ENCODE results near the gene TLR4. TPM values are rescaled to one million over a fixed set of nuclear protein-coding genes. Genes with fewer than 3 reads are reported as not detected.
A peak's percentile ranks its signal among the peaks of the same experiment; 100 is the strongest.

Gene TLR4
- total RNA-seq, 1 donor from 2014 or later = 9.1 TPM

DNA sequence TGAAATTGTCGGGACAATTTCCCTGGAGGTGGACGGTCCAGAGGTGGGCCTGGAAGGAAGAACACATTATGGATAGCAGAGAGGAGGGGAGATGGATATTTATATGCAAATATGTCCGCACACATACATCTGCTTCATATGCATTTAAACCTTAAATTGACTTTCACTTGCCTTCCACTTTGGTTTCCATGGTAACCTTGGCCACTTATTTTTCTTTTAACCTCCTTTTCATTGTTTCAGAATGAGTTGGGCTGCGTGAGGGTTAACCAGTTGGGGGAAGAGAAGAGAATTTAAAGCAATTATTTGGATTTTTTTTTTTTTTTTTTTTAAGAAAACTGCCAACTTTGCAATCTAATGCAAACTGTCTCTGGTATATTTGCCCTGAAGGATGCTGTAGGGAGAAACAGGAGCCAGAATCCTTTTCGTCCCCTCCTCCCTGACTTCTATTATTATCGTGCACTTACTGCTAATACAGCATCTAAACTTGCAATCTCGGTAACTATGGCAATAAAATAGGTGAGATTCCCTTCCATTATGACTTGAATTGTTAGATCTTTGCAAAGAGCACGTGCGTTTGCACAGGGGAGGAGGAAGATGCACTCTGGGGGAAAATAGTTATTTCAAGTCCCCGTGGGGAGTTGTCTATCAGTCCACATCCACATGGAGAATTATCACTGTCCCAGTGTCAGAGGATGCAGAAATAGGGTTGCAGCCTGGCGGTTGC lies 35.6 kb downstream of the TLR4 start:
- peaks cover 5% of the 10 kb centered on the region for H3K4me1 Mint-ChIP-seq (ENCODE audit: low read depth, unreplicated experiment)
- no peaks in the 10 kb centered on the region for H3K36me3 ChIP-seq (ENCODE audit: insufficient read depth, low read length)
- no peaks in the 10 kb centered on the region for H3K36me3 Mint-ChIP-seq (ENCODE audit: low read depth, unreplicated experiment)
- no peak overlapping the region for H3K4me3 Mint-ChIP-seq (ENCODE audit: unreplicated experiment)
- H3K4me3 ChIP-seq (ENCODE audit: insufficient read depth, low read depth, low read length) = no peak overlapping the region
- H3K9me3 Mint-ChIP-seq (ENCODE audit: unreplicated experiment) = no peaks in the 10 kb centered on the region
- peaks cover 8% of the 10 kb centered on the region for H3K27me3 ChIP-seq (ENCODE audit: insufficient read depth, low read length)
- peaks cover 26% of the 10 kb centered on the region for H3K27me3 Mint-ChIP-seq (ENCODE audit: low read depth, unreplicated experiment)
- H3K9ac ChIP-seq (ENCODE audit: low read length) = no peak overlapping the region
- no peaks in the 10 kb centered on the region for H3K79me2 ChIP-seq (ENCODE audit: insufficient read depth, low read length)
- H3K4me1 ChIP-seq (ENCODE audit: insufficient read depth, low read length) = no peaks in the 10 kb centered on the region
- no peak overlapping the region for H3K27ac ChIP-seq (ENCODE audit: low read depth, low read length)
- H4K20me1 ChIP-seq (ENCODE audit: insufficient read depth, low read length) = no peaks in the 10 kb centered on the region
- DNase-seq (ENCODE audit: low read depth) (no peak), FAIRE-seq (no peak)
- H3K27ac Mint-ChIP-seq (ENCODE audit: unreplicated experiment) = no peak overlapping the region
- TF ChIP-seq EZH2 (IDR thresholded peaks at IDR 0.05; ENCODE audit: insufficient read depth, low read length) = no peak
- TF ChIP-seq, protein P1, sequence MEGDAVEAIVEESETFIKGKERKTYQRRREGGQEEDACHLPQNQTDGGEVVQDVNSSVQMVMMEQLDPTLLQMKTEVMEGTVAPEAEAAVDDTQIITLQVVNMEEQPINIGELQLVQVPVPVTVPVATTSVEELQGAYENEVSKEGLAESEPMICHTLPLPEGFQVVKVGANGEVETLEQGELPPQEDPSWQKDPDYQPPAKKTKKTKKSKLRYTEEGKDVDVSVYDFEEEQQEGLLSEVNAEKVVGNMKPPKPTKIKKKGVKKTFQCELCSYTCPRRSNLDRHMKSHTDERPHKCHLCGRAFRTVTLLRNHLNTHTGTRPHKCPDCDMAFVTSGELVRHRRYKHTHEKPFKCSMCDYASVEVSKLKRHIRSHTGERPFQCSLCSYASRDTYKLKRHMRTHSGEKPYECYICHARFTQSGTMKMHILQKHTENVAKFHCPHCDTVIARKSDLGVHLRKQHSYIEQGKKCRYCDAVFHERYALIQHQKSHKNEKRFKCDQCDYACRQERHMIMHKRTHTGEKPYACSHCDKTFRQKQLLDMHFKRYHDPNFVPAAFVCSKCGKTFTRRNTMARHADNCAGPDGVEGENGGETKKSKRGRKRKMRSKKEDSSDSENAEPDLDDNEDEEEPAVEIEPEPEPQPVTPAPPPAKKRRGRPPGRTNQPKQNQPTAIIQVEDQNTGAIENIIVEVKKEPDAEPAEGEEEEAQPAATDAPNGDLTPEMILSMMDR (IDR thresholded peaks at IDR 0.05; ENCODE audit: insufficient read depth, low read depth, low read length) = no peak
- no peak overlapping the region for H3K4me2 ChIP-seq (ENCODE audit: low read length)
- H3K9me3 ChIP-seq (ENCODE audit: insufficient read depth, low read depth, low read length) = no peaks in the 10 kb centered on the region
- no peak overlapping the region for H2AFZ ChIP-seq (ENCODE audit: low read depth, low read length)

DNA sequence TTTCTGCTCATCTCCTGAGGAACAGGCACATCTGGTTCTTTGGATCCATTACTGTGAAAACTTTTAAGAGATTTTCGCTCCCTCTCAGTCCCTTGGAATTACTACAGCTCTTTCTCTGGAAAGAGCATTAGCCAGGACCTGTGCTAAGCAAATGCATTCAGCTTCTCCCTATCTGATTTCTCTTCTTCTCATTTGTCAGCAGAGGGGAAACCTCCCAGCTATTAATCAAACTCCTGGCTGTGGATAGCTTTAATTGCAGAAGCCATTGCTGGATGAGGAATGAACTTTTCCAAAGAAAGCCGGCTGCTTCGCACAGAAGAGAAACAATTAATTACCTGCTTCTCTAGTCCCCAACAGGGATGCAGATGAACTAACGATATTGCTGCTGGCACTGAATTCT lies 37.9 kb downstream of the TLR4 start:
- H3K36me3 ChIP-seq (ENCODE audit: insufficient read depth, low read length) = no peaks in the 10 kb centered on the region
- peaks cover 14% of the 10 kb centered on the region for H3K27me3 ChIP-seq (ENCODE audit: insufficient read depth, low read length)
- H3K4me1 Mint-ChIP-seq (ENCODE audit: low read depth, unreplicated experiment) = no peaks in the 10 kb centered on the region
- H3K79me2 ChIP-seq (ENCODE audit: insufficient read depth, low read length) = no peaks in the 10 kb centered on the region
- DNase-seq (ENCODE audit: low read depth) = no peak
- H3K9ac ChIP-seq (ENCODE audit: low read length) = no peak overlapping the region
- no peaks in the 10 kb centered on the region for H3K9me3 Mint-ChIP-seq (ENCODE audit: unreplicated experiment)
- H3K27me3 Mint-ChIP-seq (ENCODE audit: low read depth, unreplicated experiment) = peaks cover 29% of the 10 kb centered on the region
- no peaks in the 10 kb centered on the region for H3K36me3 Mint-ChIP-seq (ENCODE audit: low read depth, unreplicated experiment)
- no peak overlapping the region for H3K4me3 ChIP-seq (ENCODE audit: insufficient read depth, low read depth, low read length)
- H3K27ac Mint-ChIP-seq (ENCODE audit: unreplicated experiment) = no peak overlapping the region
- H3K4me2 ChIP-seq (ENCODE audit: low read length) = no peak overlapping the region
- H2AFZ ChIP-seq (ENCODE audit: low read depth, low read length) = no peak overlapping the region
- no peak for FAIRE-seq
- TF ChIP-seq, protein P1 (IDR thresholded peaks at IDR 0.05; ENCODE audit: insufficient read depth, low read depth, low read length) = no peak
- TF ChIP-seq EZH2 (IDR thresholded peaks at IDR 0.05; ENCODE audit: insufficient read depth, low read length) = no peak
- no peaks in the 10 kb centered on the region for H3K9me3 ChIP-seq (ENCODE audit: insufficient read depth, low read depth, low read length)
- H3K4me1 ChIP-seq (ENCODE audit: insufficient read depth, low read length) = no peaks in the 10 kb centered on the region
- no peak overlapping the region for H3K27ac ChIP-seq (ENCODE audit: low read depth, low read length)
- H3K4me3 Mint-ChIP-seq (ENCODE audit: unreplicated experiment) = no peak overlapping the region
- no peaks in the 10 kb centered on the region for H4K20me1 ChIP-seq (ENCODE audit: insufficient read depth, low read length)

DNA sequence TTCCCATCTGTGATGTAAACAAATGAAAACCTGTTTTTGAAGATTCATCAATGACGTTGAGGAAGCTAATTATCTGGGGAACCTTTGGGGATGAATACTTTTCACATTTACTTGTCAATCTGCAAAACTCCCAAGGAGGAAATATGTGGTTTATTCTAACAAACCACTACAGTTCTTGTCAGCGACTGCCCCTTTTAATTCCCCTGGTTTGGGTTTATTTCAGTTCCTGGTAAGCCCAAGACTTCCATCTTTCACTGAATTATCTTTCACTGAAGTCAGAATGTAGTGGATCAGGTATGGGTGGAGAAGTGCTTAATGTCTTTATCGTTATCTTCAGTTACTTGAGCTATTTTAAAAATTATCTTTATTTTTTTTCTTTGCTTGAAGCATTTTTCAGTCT lies 40.2 kb downstream of the TLR4 start:
- Histone ChIP-seq H3K4me2 (ENCODE audit: low read length) (peak overlapping the region; percentile 85), H3K4me3 (ENCODE audit: insufficient read depth, low read depth, low read length) (peak overlapping the region; percentile 62), H3K4me1 (ENCODE audit: insufficient read depth, low read length) (no peaks in the 10 kb centered on the region), H3K27me3 (ENCODE audit: insufficient read depth, low read length) (peaks cover 14% of the 10 kb centered on the region), H3K9me3 (ENCODE audit: insufficient read depth, low read depth, low read length) (no peaks in the 10 kb centered on the region), H3K79me2 (ENCODE audit: insufficient read depth, low read length) (no peaks in the 10 kb centered on the region), H4K20me1 (ENCODE audit: insufficient read depth, low read length) (no peaks in the 10 kb centered on the region), H3K9ac (ENCODE audit: low read length) (no peak overlapping the region), H3K36me3 (ENCODE audit: insufficient read depth, low read length) (no peaks in the 10 kb centered on the region), H2AFZ (ENCODE audit: low read depth, low read length) (no peak overlapping the region), H3K27ac (ENCODE audit: low read depth, low read length) (no peak overlapping the region)
- Mint-ChIP-seq H3K9me3 (ENCODE audit: unreplicated experiment) (no peaks in the 10 kb centered on the region), H3K36me3 (ENCODE audit: low read depth, unreplicated experiment) (no peaks in the 10 kb centered on the region), H3K4me1 (ENCODE audit: low read depth, unreplicated experiment) (no peaks in the 10 kb centered on the region), H3K4me3 (ENCODE audit: unreplicated experiment) (no peak overlapping the region), H3K27ac (ENCODE audit: unreplicated experiment) (no peak overlapping the region), H3K27me3 (ENCODE audit: low read depth, unreplicated experiment) (peaks cover 29% of the 10 kb centered on the region)
- FAIRE-seq (no peak), DNase-seq (ENCODE audit: low read depth) (no peak)
- no peak for TF ChIP-seq EZH2 (IDR thresholded peaks at IDR 0.05; ENCODE audit: insufficient read depth, low read length)
- TF ChIP-seq, protein P1 (IDR thresholded peaks at IDR 0.05; ENCODE audit: insufficient read depth, low read depth, low read length) = no peak
